Left ventricle myocardium inferior (tissue), 1 donor: Measurements from ENCODE around the gene IQGAP2. TPM values are rescaled to one million over a fixed set of nuclear protein-coding genes. Genes with fewer than 3 reads are reported as not detected.

Experiments used
- DNase-seq: peaks from one replicate; pipeline ENCODE4 v3.0.0-alpha.2; 2020
- H3K27ac ChIP-seq: fragments of 200-600 bp; replicated peaks from 2 replicates; pipeline ENCODE4 v1.8.0; 2021
- H3K27me3 ChIP-seq: fragments of 200-600 bp; 2 replicates; pipeline ENCODE4 v1.8.0; 2021; ENCODE audit warnings: low read depth
- H3K36me3 ChIP-seq: fragments of 200-600 bp; 2 replicates; pipeline ENCODE4 v1.8.0; 2021
- H3K4me1 ChIP-seq: fragments of 200-600 bp; 2 replicates; pipeline ENCODE4 v1.8.0; 2021
- H3K4me3 ChIP-seq: fragments of 200-600 bp; 2 replicates; pipeline ENCODE4 v1.8.0; 2021; ENCODE audit warnings: mild to moderate bottlenecking, moderate library complexity
- H3K9me3 ChIP-seq: fragments of 200-600 bp; replicated peaks from 2 replicates; pipeline ENCODE4 v1.8.0; 2021
- intact Hi-C: fragments of 100-400 bp; cut with micrococcal nuclease; formaldehyde crosslinking; loops from one replicate; pipeline ENCODE4 v1.11.0; 2022
- total RNA-seq: library from RNA; stranded (reverse); fragmentation: NEBNext Ultra II Directional; extraction: Animal tissue kit (Norgen Biotek cat#: 25700); gene quantifications from one replicate; pipeline ENCODE4 v1.2.1, GENCODE V29; 2021
- TF ChIP-seq, protein P1 (sequence below): fragments of 200-600 bp; IDR thresholded peaks from 2 replicates; pipeline ENCODE4 v1.8.0; 2021; ENCODE audit warnings: antibody characterized with exemption, mild to moderate bottlenecking, borderline replicate concordance
- donor health status: DM: no; HTN: yes; CAD: no; lungs with severe emphysema.

The IQGAP2 gene
- total RNA-seq, 1 donor from 2014 or later, result 4.1 TPM

DNA sequence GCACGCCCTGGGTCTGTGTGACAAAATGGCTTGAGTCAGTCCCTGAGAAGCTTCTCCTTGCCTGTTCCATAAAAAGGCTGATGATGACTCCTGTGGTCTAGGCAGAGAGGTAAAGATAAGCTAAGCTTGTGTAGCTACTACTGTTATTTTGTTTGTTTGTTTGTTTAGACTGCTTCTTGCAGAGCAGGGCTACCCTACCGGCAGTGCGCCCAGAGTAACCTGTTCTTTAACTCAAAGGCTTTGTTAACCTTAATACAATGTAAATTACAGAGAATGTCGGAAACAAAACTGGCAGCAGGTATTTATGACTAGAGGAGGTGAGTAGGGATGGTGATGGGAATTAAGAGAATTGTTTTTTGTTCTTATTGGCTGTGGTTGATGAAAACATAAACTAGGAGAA lies 132.5 kb downstream of the IQGAP2 start:
- H3K4me3 ChIP-seq, result no peak overlapping the region
- H3K4me1 ChIP-seq, result no peaks in the 10 kb centered on the region
- DNase-seq, result no peak
- no peaks in the 10 kb centered on the region for H3K27me3 ChIP-seq
- no peak overlapping the region for H3K27ac ChIP-seq
- TF ChIP-seq, protein P1, sequence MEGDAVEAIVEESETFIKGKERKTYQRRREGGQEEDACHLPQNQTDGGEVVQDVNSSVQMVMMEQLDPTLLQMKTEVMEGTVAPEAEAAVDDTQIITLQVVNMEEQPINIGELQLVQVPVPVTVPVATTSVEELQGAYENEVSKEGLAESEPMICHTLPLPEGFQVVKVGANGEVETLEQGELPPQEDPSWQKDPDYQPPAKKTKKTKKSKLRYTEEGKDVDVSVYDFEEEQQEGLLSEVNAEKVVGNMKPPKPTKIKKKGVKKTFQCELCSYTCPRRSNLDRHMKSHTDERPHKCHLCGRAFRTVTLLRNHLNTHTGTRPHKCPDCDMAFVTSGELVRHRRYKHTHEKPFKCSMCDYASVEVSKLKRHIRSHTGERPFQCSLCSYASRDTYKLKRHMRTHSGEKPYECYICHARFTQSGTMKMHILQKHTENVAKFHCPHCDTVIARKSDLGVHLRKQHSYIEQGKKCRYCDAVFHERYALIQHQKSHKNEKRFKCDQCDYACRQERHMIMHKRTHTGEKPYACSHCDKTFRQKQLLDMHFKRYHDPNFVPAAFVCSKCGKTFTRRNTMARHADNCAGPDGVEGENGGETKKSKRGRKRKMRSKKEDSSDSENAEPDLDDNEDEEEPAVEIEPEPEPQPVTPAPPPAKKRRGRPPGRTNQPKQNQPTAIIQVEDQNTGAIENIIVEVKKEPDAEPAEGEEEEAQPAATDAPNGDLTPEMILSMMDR, result no peak
- no peaks in the 10 kb centered on the region for H3K36me3 ChIP-seq
- intact Hi-C loops, result no loop called here
- H3K9me3 ChIP-seq, result peaks cover 6% of the 10 kb centered on the region

DNA sequence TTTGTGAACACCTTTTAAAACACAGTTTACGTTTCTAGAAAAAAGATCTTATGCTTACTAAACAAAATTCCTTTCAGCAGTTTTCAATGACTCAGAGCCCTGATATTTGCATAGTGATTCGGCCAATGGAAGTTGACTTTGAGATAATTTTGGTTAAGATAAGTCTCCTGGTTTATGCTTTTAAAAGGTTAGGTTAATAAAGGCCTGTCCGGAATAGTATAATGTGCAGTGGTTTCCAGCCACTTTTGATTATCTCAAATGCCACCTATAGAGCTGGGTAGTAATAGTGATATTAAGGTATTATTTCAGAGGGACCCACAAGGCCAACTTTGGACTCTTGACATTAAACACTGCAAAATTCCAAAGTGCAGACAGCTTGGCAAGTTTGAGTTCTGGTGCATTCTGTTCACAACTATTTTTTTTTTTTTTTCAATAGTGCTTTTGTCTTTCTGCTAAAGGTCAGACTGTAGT lies 134.0 kb downstream of the IQGAP2 start:
- no peak for DNase-seq
- H3K27ac ChIP-seq, result no peak overlapping the region
- no peaks in the 10 kb centered on the region for H3K9me3 ChIP-seq
- no peak overlapping the region for H3K4me3 ChIP-seq
- H3K36me3 ChIP-seq, result no peaks in the 10 kb centered on the region
- no peaks in the 10 kb centered on the region for H3K4me1 ChIP-seq
- H3K27me3 ChIP-seq, result no peaks in the 10 kb centered on the region
- intact Hi-C loops, result no loop called here
- TF ChIP-seq, protein P1, result no peak

DNA sequence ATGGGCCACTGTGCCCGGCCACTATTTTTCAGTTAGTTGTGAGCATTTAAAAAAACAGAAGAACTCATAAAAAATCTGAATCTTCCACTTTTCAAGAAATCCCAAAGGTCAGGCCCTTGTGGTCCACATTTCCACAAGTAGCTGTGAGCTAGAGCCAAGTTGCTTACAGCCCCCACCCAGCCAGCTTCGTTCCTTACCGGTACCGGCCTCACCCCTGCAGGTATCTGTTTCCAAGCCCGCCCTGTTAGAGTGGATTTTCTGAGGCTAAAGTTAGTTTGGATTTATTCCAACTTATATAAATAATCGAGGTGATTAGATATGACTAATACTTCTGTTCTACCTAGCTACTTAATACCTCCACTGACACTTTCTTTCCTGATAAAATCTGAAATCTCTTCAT lies 139.2 kb downstream of the IQGAP2 start:
- Histone ChIP-seq H3K36me3 (no peaks in the 10 kb centered on the region), H3K27ac (no peak overlapping the region), H3K4me1 (no peaks in the 10 kb centered on the region), H3K9me3 (no peaks in the 10 kb centered on the region), H3K27me3 (peaks cover 11% of the 10 kb centered on the region), H3K4me3 (no peak overlapping the region)
- TF ChIP-seq, protein P1, result no peak
- intact Hi-C loops, result no loop called here
- no peak for DNase-seq

DNA sequence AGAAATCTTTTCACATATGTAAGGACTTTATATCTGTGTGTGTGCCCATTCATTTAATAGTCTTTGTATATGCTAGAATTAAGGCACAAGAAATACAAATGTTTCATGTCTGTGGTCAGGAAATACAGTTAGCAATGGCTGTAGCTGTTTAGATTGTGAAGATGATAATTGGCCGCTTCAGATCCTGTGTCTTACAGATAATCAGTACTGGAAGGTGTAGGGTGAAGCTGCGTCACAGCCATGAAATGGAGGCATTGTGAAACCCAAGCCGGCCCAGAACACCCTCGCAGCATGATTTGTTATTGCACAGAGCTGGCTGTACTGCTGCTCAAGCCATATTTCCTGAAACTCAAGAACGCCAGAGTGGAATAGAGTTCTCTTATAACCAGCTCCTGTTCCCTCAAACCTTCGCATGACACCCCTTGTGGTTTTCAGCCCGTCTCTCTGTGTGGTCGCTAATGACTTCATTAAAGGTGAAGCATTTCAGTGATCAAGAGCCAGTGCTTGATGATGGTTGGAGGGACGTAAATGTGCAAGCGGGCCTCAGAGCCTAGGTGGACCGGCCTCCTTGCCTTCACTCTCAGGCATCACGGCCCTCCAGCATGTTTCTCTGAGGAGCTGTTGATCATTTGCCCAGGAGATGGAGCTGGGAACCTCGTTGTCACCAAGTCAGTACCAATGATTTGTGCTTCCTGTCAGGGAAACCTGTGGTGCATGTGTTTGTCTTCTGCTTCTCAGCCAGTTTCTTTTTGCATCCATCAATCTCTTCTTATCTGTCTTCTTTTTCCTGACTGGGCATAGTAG lies 140.0 kb downstream of the IQGAP2 start:
- intact Hi-C loops, result no loop called here
- H3K27ac ChIP-seq, result no peak overlapping the region
- DNase-seq, result no peak

DNA sequence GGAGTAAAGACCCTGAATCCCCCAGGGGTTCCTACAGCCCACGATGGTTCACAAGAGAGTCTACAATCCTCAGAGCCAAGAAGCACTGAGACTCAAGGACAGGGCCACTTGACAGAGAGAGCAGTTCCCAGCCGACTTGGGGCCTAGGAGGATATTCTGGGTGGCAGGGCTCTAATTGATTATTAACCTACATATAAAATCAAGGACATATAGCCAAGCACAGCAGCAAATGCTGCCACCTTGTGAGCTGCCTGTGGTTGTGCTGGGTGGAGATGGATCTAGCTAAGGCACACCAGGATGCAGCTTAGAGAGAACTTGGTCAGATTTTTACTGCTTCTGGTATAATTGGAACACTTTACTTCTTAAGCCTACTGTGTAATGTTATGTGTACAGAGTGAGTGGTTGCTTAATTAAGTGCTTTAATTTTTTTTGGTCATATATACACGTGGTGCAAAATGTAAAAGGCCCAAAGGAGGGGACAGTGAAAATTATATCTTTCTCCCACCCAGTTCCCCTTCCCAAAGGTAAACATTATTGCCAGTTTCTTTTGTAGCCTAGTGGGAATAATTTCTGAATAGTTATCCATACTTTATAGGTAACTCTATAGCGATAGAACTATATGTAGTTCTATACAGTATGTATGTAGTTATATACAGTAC lies 141.3 kb downstream of the IQGAP2 start:
- TF ChIP-seq, protein P1, result peak; percentile 25
- no peaks in the 10 kb centered on the region for H3K9me3 ChIP-seq
- no peaks in the 10 kb centered on the region for H3K36me3 ChIP-seq
- intact Hi-C loops, result no loop called here
- no peak for DNase-seq
- H3K27me3 ChIP-seq, result peaks cover 11% of the 10 kb centered on the region
- no peak overlapping the region for H3K27ac ChIP-seq
- H3K4me3 ChIP-seq, result no peak overlapping the region
- H3K4me1 ChIP-seq, result no peaks in the 10 kb centered on the region

More for the DNA sequence above, 140.0 kb downstream of the IQGAP2 start:
- no peaks in the 10 kb centered on the region for H3K36me3 ChIP-seq
- no peak overlapping the region for H3K4me3 ChIP-seq
- H3K27me3 ChIP-seq, result peaks cover 11% of the 10 kb centered on the region
- no peaks in the 10 kb centered on the region for H3K9me3 ChIP-seq
- TF ChIP-seq, protein P1, result no peak
- H3K4me1 ChIP-seq, result no peaks in the 10 kb centered on the region
